GM04504 (cell line): Measurements from ENCODE around the gene ZSCAN9.

Source experiments
- DNase-seq: peaks from one replicate; pipeline ENCODE4 v3.0.0-alpha.2; 2012; ENCODE audit warnings: low read depth

ZSCAN9 gene

DNA sequence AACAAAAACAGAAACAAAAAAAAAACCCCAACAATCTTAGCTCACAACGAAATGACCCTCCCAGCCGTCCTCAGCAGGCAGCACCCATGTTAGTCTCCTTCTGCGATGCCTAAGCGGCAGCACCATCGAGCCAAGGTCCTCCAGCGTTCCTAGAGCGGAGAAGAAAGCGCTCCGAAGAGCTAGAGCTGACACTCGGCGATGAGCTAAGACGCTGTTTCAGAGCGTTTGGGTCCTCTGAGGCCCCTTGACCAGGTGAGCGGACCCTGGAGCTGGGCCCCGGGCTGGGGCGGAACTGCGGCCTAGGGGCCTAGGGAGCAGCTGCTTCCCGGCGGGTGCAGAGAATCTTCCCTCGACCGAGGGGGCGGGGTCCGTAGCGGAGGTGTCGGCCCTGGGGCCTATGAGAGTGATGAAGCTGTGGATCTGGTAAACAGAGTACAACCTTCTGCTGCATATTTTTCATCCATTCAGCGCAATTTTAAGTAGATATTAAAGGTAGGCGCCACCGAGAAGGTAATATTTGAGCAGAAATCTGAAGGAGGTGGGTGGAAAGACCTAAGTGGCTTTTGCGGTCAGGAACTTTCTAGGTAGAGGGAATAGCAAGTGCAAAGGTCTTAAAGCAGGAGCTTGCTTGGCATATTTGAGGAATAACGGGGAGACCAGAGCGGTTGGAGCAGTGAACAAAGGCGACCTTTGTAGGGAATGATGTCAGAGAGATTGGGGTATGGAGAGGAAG, 42.1 kb downstream of the ZSCAN9 start, which contains the start of gene ZSCAN26:
Gene ZSCAN26 (plus strand): TSS at position 182 of the 733 bp plus-strand sequence. CDS start 4,777 bp downstream, outside the sequence.
- DNase-seq = peak; percentile 70

DNA sequence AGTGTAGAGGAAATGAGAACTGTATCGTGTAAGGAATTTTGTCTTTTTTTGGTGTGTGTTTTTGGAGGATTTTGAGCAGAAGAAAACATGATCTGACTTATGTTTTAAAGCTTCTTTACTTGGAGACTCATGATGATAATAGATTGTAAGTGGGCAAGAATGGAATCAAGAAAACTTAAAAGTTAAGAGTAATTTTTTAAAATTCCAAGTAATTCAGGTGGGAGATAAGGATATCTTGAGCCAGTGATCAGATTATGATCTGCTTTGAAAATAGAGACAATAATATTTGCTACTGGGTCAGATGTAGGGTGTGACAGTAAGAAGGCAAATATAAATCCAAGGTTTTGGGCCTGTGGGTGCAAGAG, 42.6 kb downstream of the ZSCAN9 start:
- DNase-seq = no peak

DNA sequence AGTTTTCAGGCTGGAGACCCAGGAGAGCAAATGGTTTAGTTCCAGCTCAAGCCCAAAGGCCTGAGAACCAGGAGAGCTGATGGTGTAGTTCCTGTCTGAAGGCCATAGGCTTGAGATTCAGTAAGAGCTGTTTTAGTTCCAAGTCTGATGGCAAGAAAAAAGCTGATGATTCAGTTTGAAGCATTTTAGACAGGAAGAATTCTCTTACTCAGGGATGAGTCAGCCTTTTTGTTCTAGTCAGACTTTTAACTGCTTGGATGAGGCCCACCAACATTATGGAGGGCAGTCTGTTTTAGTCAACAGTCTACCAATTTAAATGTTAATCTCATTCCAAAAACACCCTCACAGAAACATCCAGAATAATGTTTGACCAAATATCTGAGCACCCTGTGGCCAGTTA, 44.4 kb downstream of the ZSCAN9 start:
- DNase-seq = peak; percentile 72

DNA sequence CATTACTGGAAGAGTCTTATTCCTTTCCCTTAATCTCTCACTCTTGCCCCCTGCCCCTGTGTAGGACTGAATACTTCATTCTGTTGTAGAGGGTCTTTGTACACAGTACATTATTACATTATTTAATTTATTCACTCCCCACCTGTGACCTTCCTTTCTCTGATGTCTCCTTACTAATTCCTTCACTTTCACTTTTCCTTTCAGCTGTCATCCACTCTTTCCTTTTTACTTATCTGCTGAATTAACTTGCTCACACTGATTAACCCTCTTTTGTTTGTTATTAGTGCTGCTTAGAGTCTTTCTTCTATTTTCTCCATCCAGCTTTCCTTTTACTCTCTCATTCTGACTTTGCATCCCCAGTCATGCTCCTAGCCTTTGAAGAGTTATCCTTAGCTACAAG, 49.8 kb downstream of the ZSCAN9 start:
- DNase-seq = no peak

DNA sequence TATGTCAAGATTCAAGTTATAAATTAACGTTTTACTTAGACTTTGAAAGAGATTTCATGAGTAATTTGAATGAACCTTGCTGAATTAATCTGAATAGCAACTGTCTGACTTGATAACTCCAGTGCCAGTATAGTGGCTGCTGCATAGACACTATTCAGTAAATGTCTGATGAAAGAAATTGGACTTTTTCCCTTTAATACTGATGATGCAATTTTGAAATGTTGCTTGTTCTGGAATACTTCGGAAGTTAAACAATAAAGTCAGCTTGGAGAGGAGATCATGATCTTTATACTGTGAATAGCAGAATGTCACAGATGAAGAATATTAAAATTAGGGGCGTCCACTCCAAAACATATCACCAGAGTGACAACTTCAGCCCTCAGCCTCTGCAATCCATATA, 52.7 kb downstream of the ZSCAN9 start:
- no peak for DNase-seq

DNA sequence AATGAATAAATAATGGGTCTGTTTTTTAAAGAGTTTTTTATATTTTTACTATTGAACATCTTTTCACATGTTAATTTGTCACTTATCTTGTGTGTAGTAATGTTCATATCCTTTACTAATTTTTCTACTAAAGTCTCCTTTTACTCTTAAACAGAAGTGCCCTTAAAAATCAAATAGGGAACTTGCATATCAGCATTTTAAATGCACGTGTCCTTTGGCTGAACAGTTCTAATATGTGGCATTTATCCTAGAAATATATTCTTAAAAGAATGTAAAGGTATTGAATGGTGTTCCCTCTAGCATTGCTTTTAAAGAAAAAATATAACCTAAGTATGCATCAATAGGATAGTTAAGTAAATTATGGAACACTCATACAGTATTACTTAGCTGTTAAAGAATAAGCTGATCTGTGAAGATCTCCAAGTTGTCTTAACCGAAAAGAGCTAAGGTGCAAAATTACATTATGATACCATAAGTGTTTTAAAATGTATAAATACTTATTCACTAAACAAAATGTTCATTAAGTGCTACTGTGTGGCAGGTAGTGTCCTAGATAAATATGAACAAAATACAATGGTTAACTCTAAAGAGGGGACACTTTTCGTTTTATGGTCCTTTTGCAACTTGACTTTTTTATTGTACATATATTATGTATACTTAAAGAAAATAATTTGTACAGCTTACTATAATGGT, 55.7 kb downstream of the ZSCAN9 start:
- no peak for DNase-seq

DNA sequence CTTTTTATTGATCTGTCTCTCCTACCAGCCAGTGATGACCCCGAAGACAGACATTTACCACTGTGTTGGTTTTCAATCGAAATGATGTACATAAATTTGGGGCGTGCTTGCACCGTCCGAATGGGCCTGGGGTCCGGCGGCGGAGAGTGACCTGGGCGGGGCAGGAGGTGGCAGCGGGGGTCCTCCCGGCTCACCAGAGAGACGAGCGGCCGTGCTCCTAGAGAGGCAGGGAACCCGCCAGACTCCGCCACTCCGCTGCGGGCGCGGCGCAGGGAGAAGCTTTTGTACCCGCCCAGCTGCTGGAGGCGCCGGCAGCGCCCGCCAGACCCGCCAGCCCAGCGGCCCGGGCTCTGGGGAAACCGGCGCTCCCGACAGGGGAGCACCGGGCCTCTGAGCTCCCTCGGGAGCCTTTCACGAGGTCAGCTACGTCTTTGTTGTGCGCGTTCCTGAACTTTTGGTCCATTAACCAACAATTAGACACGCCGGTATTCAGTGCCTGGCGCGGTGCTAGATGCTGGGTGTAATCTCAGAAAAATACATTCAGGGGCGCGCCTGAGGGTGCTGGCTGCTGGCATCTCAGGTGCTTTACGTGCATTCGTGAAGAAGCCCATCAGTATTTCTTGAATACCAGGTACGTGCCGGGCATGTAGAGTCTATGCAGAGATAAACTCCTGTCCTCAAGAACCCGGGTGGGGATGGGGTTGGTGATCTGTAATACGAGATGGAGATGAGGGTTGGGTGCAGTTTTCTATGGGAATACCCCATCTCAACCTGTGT, 56.4 kb downstream of the ZSCAN9 start, which contains the start of gene PGBD1:
Gene PGBD1 (plus strand): TSS at position 285 of the 777 bp plus-strand sequence. CDS start 2,242 bp downstream, outside the sequence.
- DNase-seq = peak; percentile 38

DNA sequence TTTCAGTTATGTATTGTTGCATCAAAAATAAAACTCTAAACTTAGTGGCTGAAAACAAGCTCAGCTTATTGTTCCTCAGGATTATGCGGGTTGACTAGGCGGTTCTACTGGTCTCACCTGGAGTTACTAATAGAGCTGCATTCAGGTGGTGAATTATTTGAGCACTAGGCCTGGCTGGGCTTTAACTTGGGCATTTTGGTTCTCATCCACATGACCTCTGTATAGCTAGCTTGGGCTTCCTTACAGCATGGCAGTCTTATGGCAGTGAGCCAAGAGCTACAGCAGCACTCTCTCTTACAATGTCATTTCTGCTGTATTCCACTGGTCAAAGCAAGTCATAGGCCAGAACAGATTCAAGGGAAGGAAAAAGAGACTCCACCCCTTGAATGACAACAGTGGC, 57.9 kb downstream of the ZSCAN9 start:
- DNase-seq = no peak
